NCI-H2196 (cell line): ENCODE data around the gene CHRM2.

Source experiments
- DNase-seq: peaks from one replicate; lab custom pipeline; 2025; ENCODE audit not compliant: unreplicated experiment; lab: John Stamatoyannopoulos, UW

CHRM2 gene

DNA sequence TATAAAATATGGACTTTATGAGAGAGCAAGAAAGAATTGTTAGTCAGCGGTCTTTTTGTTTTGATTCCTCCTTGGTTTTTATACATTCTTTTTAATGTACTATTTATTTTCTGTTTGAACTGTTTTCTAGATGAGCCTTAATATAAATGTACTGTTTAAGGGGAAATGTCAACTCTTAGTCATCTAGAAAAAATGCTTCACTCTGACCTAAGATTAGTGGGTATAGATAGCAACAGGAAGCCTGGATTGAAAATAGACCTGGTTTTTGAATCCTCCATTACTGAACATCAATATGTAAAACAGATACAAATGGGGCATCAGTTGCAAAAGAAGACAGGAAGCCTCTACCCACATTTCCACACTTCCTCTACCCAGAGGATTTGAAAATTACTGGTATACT is 87.8 kb downstream of the CHRM2 start:
- DNase-seq = no peak

DNA sequence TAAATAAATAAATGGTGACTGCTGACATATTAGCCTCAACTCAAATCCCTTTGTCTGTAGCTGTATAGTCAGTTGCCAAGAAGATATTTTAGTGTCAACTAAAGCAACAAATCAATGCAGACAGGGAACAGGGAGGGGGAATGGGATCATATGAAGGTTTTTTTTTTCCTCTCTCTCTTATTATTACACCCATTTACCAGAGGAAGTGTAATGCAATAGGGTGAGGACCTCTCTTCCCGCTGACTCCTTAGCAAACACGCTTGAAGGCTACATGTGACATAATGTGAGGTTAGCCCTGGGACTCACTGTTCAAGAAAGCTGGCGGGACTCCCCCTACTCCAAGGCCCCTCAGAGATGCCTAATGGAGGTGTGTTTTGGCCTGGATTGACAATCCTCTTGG is 88.2 kb downstream of the CHRM2 start:
- DNase-seq = no peak

DNA sequence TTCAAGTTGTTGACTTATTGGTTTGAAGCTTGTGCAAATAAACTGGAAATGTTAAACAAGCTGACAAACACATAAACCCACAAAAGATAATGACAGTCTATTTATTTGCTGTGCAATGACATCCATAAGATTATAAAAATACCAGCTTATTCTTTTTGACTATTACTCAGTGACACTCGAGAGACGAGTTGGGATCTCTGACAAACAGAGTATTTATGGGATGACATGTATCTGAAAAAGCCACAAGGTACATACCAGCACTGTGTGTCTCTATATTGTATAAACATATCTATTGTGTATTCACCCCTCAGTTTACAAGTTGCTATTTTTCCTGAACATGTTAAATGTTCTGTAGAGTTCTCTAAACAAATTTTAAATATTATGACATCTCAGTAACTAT is 88.9 kb downstream of the CHRM2 start:
- DNase-seq = no peak

DNA sequence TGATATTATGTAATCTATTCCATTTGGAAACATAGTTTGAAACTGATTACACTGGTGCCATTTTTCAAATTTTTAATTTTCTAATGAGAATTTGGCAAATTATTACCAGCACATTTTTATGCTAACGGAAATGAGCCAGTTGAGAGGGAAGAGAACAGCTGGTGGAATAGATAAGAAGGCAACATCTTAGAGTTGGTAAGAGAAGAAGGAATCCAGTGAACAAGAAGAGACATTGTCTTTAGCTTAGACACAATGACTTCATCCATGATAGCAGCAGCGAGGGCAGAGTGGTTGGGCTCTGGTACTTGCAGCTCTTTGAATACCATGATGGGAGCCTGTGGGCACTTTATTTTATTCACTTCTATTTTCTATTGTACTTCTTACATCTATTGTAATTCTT is 89.6 kb downstream of the CHRM2 start:
- no peak for DNase-seq

DNA sequence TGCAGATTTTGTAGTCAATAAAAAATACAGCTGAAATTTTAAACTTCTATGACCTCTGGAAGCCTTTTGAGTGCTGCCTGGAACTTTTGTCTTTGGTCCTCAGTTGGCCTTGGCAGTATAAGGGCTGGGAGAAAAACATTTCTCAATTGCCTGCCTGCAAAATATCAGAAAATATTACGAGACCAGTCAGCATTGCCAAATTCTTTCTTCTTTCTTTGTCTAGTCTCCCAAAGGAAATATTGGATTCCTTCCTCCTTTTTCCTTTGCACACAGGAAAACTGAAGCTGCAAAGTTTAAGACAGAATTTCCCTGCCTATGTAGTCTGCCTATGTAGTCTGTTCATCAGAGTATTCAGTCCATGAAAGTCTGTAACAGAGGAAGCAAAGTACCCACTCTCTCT is 95.9 kb downstream of the CHRM2 start:
- DNase-seq = no peak

DNA sequence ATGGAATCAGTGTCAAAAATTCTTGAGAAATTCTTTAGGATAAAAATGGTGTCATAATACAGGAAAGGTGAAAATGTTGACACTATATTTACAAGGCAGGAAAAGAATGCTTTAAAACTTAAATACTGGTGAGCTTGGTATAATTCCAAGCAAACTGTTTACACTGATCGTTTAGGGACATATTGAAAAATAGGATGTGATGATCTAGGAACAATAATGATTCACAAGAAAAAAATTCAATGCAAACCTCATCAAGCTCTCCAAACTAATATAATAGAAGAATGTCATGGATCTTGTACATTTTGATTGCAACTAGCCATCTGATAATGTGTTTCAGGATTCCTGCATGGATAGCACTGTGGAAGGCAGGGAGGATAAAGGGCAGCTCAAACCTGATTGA is 98.4 kb downstream of the CHRM2 start:
- DNase-seq = no peak

DNA sequence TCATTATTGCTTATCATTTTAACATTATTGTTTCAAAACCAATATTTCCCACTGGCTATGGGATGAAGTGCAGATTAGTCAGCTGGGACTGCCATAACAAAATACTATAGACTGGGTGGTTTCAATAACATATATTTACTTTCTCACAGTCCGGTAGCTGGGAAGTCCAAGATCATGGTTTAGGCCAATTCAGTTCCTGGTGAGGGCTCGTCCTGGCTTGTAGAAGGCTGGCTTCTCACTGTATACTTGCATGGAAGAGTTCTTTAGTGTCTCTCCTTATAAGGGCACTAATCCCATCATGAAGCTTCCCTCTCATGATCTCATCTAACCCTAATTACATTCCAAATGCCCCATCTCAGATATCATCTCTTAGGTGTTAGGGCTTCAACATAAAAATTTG is 101.3 kb downstream of the CHRM2 start:
- no peak for DNase-seq

DNA sequence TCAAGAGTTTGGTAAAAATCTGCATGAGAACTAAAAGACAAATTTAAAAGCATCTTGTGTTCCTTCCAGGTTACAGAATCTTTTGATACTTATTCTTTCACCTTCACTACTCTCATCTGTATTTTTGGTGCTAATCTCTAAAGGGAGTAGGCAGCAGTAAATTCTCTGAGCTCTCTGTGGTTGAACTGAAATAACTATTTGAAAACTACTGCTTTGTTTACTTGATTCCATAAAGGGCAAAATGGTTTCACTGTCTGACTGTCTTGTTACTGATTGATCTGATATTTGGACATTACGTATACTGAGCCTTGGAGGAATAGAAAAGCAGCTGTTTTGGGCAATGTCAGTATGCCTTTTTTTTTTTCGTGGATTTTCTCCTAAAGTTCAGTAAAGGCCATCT is 103.3 kb downstream of the CHRM2 start:
- no peak for DNase-seq

DNA sequence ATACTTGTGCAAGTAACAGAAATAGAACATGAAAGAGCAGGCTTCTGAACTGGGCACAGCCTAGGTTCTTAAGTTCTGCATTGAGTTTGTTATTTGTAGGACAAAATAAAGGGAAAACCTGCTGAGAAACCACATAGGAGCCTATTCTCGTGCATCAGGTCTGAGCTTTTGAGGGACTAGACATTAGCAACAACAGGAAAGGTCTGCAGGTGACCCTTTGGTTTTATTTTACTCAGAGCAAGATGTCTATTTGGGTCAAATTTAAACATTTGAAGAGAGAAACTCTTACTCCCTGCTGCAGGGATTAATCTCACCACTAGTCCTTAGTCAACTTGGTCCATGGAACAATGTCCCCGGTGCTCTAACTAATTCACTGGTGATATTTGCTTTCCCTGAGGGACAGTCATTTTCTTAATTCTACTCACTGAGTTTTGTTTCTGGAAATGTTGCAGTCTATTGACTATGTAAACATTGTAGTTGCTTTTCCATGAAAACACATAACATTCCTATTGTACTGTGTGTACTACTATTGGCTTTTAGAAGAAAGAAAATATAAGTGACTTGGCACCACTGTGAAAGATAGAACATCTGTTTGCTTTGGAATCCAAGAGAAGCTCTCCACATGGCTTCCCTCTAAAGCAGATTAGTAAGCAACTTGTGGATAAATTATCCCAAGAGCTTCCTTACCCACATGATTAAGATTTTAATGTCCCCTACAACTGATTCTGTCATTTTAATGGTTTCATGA is 108.2 kb downstream of the CHRM2 start:
- DNase-seq = no peak

DNA sequence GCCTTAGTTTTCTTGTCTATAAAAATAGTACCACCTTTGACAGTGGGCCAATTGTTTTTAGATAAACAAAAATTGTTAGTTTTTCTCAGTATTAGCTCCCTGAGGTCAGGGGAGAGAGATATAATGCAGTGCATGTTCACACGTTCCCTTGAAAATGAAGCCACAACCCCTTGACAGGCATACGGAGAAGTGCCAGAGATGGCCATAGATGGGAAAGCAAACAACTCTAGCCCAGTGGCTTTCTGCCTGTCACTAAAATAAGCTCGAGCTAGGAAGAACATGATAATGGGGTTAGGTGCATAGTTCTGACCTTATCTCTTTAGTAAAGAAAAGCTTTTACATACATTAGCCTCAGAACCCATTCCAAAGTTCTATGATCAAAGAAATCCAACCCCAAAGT is 124.9 kb downstream of the CHRM2 start:
- DNase-seq = no peak

DNA sequence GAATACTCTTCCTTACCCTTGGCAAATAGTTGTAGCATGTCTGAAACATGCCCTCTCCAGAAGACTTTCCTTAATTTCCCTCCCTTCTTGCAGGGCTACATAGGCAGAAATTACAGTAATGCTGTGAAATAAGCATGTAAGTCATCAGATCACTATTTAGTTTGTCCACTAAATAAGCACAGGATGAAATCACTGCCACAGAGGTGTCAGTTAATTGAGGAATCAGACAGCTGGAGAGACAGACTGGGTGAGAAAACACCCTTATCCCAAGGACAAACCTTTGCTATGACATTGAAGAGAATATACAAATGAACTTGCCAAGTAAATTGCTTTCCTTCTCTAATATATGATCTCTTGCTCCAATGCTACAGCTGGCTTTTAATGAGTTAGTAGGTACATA is 129.3 kb downstream of the CHRM2 start:
- DNase-seq = no peak

DNA sequence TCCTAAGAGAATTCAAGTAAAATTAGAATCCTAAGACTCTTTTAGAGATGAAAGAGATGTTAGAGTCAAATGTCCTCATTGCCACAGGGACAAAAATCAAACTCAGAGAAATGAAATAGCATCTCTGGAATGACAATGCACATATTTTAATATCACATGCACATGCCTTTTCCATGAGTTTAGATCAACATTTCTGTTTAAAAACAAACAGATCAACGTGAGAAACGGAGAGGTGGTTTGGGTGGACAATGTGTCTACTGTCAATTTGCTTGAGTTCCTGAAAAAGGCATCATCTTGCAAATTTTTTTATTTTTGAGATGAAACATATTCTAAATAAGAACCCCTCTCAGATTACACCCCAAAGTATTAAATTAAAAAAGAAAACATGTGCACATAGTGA is 130.0 kb downstream of the CHRM2 start:
- no peak for DNase-seq

DNA sequence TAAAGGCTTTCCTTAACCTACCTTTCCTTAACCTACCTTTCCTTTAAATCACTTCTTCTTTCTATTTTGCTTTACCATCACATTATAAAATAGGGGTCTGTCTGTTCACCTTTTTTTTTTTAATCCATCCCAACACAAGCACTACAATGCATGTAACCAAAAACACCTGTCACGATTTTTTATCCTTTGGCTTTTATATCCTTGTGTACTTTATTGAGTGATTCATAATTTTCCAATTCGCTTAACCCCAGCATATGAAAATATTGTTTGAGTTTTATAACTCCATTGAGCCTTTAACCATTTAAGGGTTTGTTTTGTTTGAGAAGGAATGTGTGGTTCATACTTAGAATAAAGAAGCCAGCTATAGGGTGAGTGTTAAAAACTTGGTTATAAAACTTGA is 132.2 kb downstream of the CHRM2 start:
- no peak for DNase-seq

DNA sequence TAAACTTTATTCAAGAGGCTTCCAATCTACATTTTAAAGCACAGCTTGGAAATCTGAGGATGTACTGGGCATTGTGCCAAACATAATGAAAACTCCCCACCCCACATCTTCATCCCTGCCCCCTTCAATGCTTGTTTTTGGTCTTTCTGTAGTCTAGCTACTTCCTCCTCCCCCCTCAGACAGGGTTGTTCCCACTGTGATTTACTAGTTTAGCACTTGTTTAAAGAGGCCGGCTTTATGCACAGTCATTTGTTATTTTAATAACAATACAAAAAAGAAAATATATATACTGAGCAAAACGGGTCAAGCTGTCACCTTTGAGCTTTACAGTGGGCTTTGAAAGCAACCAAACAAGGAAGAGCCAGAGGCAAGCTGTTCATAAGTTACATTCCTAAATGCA is 132.6 kb downstream of the CHRM2 start:
- no peak for DNase-seq

DNA sequence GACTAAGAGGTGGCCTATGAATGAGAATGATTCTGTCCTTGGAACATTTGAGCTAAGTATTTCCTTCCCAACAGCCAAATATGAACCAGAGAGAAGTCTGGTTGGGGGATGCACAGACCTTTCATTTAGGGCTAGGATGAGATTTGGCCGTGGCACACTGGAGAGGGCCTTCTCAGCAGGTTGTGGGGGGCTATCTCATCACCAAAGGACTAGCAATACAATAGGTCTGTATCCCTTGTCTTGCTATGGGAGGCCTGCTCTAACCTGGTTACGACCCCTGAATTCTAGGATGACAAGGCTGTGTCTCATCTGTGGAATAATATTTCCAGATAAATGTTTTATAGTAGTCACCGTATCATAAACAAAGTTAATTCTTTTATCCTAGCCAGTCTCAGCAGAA is 133.0 kb downstream of the CHRM2 start:
- no peak for DNase-seq

DNA sequence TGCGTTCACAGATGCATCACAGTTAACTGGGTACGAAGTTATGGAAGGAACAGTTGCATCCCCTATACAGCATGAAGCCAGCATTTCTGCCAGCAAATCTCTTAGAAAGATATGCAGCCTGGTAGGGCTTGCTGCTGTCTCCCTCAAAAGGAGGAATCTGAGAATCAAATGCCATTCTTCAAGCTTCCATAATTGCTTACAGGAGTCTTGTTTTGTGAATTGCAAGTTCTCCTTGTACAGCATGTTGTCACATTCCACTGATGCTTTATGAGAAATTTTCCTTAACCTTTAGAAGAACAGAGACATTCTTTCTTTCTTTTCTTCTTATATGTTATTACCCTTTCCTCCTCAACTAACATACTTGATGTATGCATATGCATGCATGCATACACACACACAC is 134.6 kb downstream of the CHRM2 start:
- no peak for DNase-seq

DNA sequence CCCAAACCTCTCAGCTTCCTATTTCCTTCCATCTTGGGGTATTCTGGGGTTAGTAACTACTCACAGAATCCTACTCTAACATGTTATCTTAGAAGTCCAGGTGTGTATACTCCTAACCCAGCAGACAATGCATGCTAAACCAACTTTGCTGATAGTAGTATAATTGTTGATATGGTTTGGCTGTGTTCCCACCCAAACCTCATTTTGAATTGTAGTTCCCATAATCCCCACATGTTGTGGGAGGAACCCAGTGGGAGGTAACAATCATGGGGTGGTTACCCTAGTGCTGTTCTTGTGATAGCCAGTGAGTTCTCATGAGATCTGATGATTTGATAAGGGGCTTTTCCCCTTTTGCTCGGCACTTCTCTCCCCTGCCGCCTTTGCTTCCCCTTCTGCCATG is 135.1 kb downstream of the CHRM2 start:
- DNase-seq = no peak

DNA sequence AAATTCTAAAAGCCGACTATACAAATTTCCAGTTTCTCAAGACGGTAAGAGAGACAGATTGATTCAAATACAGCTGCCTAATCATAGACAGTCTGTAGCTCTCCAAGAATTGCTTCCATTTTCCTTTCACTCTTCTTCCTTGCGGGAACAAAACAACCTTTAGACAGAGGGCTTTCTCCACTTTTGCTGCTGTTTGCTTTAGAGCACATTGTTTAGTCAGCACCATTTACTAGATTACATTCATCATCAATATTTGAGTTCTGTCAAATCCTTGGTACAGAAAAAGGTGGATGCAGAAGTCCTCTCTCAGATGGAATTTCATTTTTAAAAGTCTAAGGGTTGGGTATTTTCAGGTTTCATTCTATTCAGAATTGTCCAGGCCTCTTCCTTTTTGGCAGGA is 137.4 kb downstream of the CHRM2 start:
- DNase-seq = no peak

DNA sequence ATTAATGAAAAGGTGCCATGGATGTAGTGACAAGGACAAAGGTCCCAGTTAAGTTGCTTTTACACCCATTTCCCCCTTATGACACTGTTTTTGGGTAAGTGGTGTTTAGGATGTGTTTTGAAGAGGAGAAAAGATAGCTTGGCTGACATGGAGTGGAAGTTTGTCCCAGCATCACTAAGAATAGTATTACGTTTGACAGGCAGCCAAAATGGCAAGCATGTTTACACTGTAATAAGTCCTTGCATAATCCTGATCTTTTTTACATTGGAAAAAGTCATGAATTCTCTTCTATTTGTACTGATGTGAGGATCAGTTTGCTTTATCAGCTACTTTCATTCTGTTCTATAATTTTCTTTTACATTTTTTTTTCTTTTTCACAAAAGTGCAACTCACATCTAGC is 137.8 kb downstream of the CHRM2 start:
- DNase-seq = no peak

DNA sequence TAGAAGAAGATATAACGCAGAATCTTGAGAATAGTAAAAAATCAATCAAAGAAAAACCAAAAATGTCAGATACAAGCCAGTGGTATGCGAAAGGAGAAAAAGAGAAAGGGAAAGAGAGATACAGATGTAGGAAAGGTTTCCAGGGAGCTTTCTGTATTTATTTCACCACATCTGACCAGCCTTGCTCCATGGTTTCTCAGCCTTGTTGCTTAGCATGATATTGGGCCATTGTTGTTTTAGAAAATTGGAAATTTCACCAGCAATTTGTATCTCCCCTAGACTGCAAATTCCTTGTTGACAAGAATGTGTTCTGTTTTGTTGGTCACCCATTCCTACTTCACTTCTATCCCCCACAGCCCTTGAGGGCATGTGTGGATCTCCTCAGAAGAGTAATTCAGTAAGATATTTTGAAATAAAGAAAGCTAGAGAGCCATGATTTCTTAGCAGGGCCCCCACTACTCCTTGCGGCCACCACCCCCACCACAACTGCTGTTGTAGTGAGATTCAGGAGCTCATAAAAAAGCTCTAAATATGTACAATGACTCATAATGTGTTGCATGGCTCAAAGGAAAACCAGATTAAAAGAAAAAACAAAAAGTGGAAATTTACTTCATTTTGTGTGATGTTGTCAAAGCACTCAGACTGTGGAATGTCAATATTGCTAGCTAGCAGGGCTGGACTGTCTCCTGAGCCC is 138.7 kb downstream of the CHRM2 start:
- no peak for DNase-seq

DNA sequence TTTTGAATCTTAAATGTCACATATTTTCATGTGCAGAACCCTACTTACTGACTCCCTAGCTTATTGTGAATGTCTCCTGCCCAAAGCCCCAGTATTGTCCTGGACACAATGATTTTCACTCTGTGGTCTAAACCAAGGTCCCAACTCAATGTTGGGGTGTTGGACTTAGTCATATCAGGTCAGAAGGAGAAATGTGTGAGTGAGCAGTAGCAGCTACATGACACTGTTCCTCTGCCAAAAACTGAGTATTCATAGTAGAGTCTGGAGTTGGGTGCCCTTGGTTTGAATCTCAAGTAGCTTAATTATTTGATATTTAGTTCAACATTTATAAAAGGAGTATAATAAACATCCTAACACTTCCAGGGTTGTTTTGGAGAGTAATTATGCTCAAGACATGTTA is 141.0 kb downstream of the CHRM2 start:
- DNase-seq = no peak

DNA sequence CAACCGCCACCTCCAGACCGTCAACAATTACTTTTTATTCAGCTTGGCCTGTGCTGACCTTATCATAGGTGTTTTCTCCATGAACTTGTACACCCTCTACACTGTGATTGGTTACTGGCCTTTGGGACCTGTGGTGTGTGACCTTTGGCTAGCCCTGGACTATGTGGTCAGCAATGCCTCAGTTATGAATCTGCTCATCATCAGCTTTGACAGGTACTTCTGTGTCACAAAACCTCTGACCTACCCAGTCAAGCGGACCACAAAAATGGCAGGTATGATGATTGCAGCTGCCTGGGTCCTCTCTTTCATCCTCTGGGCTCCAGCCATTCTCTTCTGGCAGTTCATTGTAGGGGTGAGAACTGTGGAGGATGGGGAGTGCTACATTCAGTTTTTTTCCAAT is 146.6 kb downstream of the CHRM2 start:
- DNase-seq = no peak

DNA sequence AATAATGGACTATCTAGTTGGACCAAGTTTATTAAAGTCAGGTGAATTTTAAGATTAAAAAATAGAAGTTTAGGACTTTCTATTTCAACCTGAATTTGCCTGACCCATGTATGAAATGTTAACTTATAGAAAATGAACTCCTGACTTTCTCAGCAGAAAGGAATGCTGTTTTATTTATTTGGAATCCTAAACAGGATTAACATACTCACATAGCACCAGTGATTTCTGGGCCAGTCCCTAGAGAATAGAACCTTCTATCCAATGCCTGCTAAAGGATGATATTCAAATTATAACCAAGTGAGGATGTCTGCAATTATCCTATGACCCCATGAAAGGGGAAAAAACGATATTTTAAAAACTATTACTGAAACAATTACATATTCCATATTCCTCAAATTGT is 148.8 kb downstream of the CHRM2 start:
- no peak for DNase-seq
